Right lung (tissue), 5 donors: ENCODE measurements around the gene B4GALNT3. TPM values are rescaled to one million over a fixed set of nuclear protein-coding genes. Genes with fewer than 3 reads are reported as not detected.
"Not testable (repeated sequence)": the region's sequence is repeated elsewhere in the genome, so short reads cannot be mapped to it uniquely, and the experiment has no call there.

Experiments
- DNase-seq, 2 donors: peaks; one replicate each; pipeline ENCODE4 v3.0.0-alpha.2; 2013
- polyA plus RNA-seq, 5 donors: library from polyadenylated mRNA; unstranded; fragments of 120-200 nt; gene quantifications; one replicate each; pipeline versions ENCODE4 v1.2.1 to v1.2.3, GENCODE V29; 2013; ENCODE audit warnings: inconsistent platforms in 1 of 5, low replicate concordance in 1 of 5; ENCODE audit not compliant: insufficient read length in 5 of 5, insufficient read depth in 1 of 5

Gene B4GALNT3
- polyA plus RNA-seq, 5 donors = 2.2 to 7.6 (median 4.4) TPM

- DNase-seq = no peak
Measured at GRCh38 chr12:574475-575128, 114.9 kb downstream of the B4GALNT3 start.

- DNase-seq = no peak
Measured at GRCh38 chr12:575129-575502, 115.4 kb downstream of the B4GALNT3 start.

- DNase-seq = peak; percentile 64 to 67
Measured at GRCh38 chr12:575948-576614, 116.3 kb downstream of the B4GALNT3 start.

- no peak for DNase-seq
Measured at GRCh38 chr12:576615-577110, 116.9 kb downstream of the B4GALNT3 start.

GRCh38 chr12:577994-578747, 118.4 kb downstream of the B4GALNT3 start:
- not testable (repeated sequence) for DNase-seq

- DNase-seq = no peak
Measured at GRCh38 chr12:578748-579419, 119.1 kb downstream of the B4GALNT3 start.

GRCh38 chr12:579420-580110, 119.8 kb downstream of the B4GALNT3 start:
- no peak for DNase-seq

- no peak for DNase-seq
Measured at GRCh38 chr12:580813-581212, 121.1 kb downstream of the B4GALNT3 start.

GRCh38 chr12:581321-581720, 121.6 kb downstream of the B4GALNT3 start:
- no peak for DNase-seq

GRCh38 chr12:581746-582145, 122.0 kb downstream of the B4GALNT3 start:
- DNase-seq = no peak

GRCh38 chr12:583251-583869, 123.6 kb downstream of the B4GALNT3 start:
- no peak for DNase-seq

- no peak for DNase-seq
Measured at GRCh38 chr12:585062-586061, 125.6 kb downstream of the B4GALNT3 start.

- DNase-seq = no peak
Measured at GRCh38 chr12:586318-587071, 126.8 kb downstream of the B4GALNT3 start.

- DNase-seq = no peak
Measured at GRCh38 chr12:587132-588023, 127.6 kb downstream of the B4GALNT3 start.

GRCh38 chr12:588024-588322, 128.2 kb downstream of the B4GALNT3 start:
- DNase-seq = no peak

- no peak for DNase-seq
Measured at GRCh38 chr12:588646-589045, 128.9 kb downstream of the B4GALNT3 start.

- DNase-seq = no peak
Measured at GRCh38 chr12:590206-590750, 130.5 kb downstream of the B4GALNT3 start.
